Activated CD4-positive, CD25-positive, alpha-beta regulatory T cell (primary cell): ENCODE results near the gene APOBEC3H.

Experiments
- DNase-seq, 4 experiments: peaks; one replicate each; lab custom pipeline; 2025; lab: John Stamatoyannopoulos, UW

The APOBEC3H gene

GRCh38 chr22:39081016-39081415 lies 16.0 kb upstream of the APOBEC3H start:
- DNase-seq: no peak

DNA sequence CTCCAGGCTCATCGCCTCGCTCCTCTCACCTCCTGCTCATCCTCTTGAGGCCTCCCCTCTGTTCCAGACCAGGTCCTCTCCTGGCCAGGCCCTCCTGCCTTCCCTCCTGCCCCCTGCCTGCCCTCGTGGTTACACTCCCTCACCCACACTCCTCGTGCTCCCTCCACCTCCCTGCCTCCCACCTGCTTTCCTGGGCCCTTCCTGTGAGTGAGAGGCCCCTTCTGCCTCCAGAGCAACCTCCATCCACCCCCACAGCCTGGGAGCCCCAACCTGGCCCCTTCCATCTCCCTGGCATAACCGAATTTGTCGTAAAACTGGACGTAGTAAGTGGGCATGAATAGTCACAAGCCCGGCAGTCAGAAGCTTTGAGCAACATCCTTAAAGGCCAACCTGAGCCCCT lies 15.4 kb upstream of the APOBEC3H start:
- no peak for DNase-seq

DNA sequence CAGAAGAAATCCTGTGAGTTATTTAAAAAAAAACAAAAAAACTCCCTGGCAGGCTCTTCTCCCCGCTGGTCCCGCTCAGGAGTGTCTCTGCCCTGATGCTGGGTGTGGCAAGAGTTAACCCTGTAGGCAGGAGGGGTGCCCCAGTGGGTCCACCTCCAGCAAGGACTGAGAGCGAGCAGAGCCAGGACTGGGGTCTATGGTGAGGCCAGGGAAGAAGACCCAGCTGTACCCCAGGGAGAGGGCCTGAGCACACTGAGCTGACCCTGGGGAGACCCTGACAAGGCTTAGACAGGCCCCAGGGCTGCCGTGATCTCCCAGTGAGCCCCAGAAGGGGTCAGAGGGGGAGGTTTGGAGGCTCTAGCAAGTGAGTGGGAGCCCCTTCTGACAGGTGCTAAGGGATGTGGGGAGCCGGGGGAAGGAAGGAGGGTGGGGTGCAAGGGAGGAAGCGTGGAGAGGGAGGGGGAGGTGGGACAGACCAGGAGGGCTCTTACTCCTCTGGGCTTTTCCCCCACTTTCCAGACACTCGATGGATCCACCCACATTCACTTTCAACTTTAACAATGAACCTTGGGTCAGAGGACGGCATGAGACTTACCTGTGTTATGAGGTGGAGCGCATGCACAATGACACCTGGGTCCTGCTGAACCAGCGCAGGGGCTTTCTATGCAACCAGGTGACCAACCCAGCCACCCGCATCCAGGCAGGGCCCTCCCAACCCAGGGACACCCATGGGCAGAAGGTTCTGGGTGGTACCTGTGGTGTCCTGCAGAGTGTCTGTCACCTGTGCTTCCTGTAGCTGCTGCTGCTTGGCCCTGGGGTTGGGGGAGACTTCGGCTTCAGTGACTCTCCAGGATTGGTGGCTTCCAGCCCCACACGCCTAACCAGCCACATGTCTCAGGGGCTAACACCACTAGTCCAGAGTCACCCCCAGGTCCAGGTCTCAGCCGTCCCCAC lies 13.6 kb upstream of the APOBEC3H start:
- no peak for DNase-seq

- DNase-seq: no peak
These were observed 12.4 kb upstream of the APOBEC3H start for GRCh38 chr22:39084666-39085065.

GRCh38 chr22:39087098-39087497 lies 9.9 kb upstream of the APOBEC3H start:
- no peak for DNase-seq

DNA sequence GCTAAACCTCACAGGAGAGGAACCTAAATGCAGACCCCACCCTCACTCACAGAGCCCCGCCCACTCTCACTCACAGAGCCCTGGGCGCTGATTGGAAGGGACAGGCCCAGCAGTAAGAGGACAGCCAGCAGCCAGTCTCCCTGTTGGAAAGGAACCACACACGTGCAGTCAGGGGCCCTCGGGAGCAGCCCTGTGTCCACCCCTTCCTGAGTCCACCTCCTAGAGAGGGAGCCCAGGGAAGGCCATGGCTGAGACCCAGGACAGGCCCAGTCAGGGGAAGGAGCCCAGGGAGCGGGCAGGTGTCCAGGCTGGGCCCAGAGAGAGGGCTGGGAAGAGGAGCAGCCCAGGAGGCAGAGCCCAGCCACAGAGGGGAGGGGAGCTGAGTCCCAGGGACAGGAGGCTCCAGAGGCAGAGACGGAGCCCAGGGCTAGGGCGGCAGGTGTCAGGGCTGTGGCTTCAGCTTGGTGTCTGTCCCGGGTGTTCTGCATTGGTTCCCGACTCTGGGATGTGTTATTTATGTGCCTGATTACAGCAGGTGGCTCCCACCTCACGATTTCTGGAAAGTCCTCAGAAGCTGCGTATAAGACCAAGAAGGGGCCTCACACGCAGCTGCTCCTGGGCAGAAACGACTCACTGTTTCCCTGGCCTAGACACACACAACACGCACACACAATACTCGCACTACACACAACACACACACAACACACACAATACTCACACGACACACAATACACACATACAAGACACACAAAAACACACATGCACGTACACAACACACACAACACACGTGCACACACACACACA lies 9.0 kb upstream of the APOBEC3H start:
- DNase-seq: no peak

DNA sequence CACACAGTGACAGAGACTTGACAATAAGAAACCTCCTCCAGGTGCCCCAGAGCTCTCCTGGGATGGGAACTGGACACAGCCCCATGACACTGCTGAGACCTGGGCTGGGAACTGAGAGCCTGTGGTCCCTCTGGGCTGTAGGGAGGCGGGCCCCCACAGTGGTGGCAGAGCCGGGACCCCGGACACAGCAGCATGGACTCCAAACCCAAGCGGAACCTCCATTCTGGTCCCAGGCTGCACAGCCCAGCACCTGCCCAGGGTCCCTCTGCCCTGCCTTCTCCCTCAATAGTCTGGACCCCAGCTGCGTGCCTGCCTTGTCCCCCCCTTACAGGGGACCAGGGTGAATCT lies 8.4 kb upstream of the APOBEC3H start:
- DNase-seq: no peak

GRCh38 chr22:39089928-39090327 lies 7.1 kb upstream of the APOBEC3H start:
- DNase-seq: no peak

GRCh38 chr22:39090426-39091064 lies 6.5 kb upstream of the APOBEC3H start:
- peak; percentile 42 to 76 (median 52) for DNase-seq

- DNase-seq: no peak
These were observed 5.6 kb upstream of the APOBEC3H start for GRCh38 chr22:39091126-39092081.

DNA sequence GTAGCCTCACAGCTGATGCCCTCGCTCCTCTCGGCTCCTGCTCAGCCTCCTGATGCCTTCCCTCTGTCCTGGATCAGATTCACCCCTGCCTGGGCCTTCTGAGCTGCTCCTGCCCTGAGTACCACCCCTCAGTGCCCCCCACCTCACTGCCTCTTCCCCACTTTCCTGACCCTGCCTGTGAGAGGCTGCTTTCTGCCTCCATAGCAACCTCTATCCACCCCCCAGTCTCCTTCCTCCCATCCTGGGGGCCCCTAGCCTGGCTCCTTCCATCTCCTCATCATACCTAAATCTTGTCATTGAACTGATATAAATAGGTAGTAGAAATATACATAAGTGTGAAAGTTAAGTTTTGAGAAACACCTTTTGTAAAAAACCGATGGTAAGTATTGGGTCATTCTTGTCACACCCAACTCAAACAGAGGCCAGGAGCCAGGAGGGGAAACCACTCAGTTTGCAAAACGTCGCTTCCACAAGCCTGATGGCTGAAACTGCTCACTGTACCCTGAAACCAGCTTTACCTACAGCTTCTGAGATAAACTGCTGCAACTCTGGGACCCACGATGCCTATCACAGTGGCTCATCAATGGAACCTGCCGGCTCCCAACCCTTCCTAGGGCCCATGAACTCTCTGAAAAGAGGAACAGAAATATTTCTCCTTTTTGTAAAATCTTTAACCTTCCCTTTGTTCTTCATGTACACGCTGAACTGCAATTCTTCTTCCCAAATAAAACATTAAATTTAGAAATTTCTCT lies 4.8 kb upstream of the APOBEC3H start:
- no peak for DNase-seq

DNA sequence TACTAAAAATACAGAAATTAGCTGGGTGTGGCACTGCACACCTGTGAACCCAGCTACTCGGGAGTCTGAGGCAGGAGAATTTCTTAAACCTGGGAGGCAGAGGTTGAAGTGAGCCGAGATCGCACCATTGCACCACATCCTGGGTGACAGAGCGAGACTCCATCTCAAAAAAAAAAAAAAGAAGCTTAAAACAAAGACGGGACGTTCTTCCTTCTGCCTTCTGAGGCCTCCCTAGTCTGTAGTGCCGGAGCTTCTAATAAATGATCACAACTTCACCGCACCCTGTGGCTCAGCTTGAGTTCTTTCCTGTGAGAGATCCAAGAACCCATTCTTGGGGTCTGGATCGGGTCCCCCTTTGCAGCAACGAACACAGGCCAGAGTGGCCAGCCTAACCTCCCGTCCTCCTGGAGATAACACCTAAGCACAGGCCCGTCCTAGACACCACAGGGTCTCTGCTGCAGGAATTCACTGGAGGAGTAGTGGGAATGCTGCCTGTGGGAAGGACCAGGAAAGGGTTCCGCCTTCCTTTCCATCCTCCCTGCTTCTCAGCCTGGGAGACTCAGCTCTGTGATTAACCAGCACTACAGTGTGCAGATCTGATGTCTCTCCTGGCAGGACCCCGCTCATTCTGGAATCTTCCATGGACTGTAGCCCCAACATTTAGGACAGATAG lies 2.2 kb upstream of the APOBEC3H start:
- no peak for DNase-seq

GRCh38 chr22:39095971-39096370 lies 1.1 kb upstream of the APOBEC3H start:
- no peak for DNase-seq

DNA sequence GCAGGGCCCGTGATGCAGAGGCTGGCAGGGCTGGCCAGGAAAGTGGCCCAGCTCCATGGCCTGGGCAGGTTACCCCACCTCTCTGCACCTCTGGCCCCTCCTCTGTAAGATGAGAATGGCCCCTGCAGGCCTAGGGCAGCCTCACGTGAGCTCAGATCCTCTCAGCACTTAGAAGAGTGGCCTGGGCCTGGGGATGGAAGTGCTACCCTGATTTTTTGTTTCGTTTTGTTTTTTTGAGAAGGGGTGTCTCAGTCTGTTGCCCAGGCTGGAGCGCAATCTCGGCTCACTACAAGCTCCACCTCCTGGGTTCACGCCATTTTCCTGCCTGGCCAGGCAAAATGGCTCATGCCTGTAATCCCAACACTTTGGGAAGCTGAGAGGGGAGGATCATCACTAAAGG lies 982 bp downstream of the APOBEC3H start:
- DNase-seq: no peak

DNA sequence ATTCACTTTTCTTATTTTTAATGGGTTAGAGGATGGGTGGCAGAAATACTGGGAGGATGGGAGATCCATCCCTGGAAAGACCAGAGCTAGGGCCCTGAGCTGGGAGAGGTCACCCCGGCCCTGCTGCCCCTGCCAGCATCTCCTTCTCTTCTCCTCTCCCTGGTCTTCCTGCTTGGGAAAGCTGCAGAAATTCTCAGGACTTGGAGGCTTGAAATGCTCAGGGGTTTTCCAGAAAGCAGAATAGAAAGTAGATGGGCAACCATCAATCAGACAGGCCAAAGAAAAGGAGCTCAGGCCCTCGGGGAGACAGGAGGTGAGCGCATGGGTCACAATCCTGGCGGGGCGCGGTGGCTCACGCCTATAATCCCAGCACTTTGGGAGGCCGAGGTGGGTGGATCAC lies 1.5 kb downstream of the APOBEC3H start:
- no peak for DNase-seq

DNA sequence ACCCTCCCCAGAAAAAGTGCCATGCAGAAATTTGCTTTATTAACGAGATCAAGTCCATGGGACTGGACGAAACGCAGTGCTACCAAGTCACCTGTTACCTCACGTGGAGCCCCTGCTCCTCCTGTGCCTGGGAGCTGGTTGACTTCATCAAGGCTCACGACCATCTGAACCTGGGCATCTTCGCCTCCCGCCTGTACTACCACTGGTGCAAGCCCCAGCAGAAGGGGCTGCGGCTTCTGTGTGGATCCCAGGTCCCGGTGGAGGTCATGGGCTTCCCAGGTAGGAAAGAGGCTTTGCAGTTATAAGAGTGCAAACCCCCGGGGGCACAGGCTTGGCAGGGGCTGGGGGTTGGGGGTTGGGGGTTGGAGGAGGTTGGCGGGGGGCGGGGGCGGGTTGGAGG lies 4.2 kb downstream of the APOBEC3H start:
- DNase-seq: no peak

DNA sequence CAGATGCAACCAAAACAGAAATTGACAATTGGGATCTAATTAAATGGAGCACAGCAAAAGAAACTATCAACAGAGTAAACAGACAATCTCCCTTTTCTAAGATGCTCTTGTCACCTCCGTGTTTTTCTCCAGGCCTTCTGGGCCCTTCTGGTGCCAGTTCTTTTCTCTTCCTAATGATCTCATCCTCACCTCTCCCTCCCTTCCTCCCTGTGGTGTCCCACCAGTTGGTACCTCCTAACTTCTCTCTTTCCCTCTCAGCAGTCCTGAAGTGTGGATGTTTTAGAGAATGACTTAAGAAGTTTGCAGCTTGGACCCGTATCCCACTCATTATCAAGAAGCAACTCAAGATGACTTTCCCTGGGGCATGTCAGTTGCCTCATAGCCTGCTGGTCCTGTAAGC lies 6.4 kb downstream of the APOBEC3H start:
- DNase-seq: no peak

GRCh38 chr22:39106326-39106725 lies 9.3 kb downstream of the APOBEC3H start:
- DNase-seq: no peak

DNA sequence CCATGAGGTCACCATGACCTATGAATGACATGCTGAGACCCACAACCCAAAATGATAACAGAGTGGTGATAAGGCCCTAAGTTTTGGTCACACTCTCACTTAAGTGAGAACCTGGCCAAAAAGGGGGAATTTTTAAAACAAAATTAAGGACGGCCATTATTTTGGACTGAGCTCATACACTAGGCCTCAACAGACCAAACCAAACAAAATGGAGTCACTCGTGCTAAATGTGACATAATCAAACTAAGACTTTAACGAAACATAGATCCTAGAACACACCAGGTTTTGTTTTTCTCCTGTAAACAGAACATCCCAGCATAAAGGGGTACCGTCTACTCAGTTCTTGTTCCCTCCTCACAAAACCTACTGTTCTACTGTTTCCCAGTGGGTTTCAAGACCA lies 11.4 kb downstream of the APOBEC3H start:
- no peak for DNase-seq

GRCh38 chr22:39109361-39109760 lies 12.3 kb downstream of the APOBEC3H start:
- DNase-seq: no peak
